ENCODE results near the gene DNAJB11.

DNAJB11 gene

DNA sequence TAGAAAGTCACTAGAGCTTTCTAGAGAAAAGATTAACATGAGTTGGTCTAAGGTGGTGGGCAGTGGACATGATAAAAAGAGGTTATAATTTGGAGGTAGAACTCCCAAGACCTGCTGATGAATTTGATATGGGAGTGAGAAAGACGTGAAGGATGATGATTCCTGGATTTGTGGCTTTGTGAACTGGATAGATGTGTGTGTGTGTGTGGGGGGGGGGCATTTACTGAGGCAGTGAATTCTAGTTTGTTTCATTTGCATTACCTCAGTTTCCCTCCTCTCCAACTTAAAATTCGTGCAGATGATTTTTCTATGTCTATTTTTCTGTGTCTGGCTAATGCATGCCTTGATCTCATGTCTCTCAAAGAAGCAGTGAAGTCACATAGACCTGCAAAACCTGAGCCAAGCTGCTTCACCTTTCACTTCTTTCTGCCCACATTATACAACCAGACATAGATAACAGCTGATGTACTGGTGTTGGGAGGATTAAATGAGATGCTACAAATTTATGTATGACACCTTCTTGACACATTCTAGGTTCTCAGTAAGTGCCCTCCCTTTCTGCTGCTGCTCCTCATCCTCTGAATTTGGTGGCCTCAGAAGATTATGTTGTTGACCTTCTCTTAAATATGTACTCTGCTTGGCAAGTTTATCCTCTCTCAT, 52.3 kb downstream of the DNAJB11 start:
- no peak for ATAC-seq
- TF ChIP-seq CSDC2 (CRISPR knock-in tag; IDR thresholded peaks at IDR 0.05) (no peak), ARNTL (CRISPR knock-in tag; IDR thresholded peaks at IDR 0.05; ENCODE audit: borderline replicate concordance, low read depth) (no peak), BACH2 (CRISPR knock-in tag; IDR thresholded peaks at IDR 0.05; ENCODE audit: borderline replicate concordance) (no peak), RARB (CRISPR knock-in tag; IDR thresholded peaks at IDR 0.05) (no peak), ISL1 (CRISPR knock-in tag; IDR thresholded peaks at IDR 0.05) (no peak), OSR1 (CRISPR knock-in tag; IDR thresholded peaks at IDR 0.05) (no peak), ZNF565 (CRISPR knock-in tag; conservative IDR thresholded peaks at IDR 0.05; ENCODE audit: low read depth) (no peak), PPARA (CRISPR knock-in tag; IDR thresholded peaks at IDR 0.05; ENCODE audit: borderline replicate concordance) (no peak), ZNF70 (CRISPR knock-in tag; IDR thresholded peaks at IDR 0.05) (no peak), PATZ1 (CRISPR knock-in tag; IDR thresholded peaks at IDR 0.05; ENCODE audit: borderline replicate concordance) (no peak), ZFP30 (CRISPR knock-in tag; IDR thresholded peaks at IDR 0.05) (no peak), TSHZ2 (CRISPR knock-in tag; IDR thresholded peaks at IDR 0.05) (no peak), SNAI2 (CRISPR knock-in tag; IDR thresholded peaks at IDR 0.05) (no peak)
- TF ChIP-seq, protein P1, sequence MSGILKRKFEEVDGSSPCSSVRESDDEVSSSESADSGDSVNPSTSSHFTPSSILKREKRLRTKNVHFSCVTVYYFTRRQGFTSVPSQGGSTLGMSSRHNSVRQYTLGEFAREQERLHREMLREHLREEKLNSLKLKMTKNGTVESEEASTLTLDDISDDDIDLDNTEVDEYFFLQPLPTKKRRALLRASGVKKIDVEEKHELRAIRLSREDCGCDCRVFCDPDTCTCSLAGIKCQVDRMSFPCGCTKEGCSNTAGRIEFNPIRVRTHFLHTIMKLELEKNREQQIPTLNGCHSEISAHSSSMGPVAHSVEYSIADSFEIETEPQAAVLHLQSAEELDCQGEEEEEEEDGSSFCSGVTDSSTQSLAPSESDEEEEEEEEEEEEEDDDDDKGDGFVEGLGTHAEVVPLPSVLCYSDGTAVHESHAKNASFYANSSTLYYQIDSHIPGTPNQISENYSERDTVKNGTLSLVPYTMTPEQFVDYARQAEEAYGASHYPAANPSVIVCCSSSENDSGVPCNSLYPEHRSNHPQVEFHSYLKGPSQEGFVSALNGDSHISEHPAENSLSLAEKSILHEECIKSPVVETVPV (CRISPR knock-in tag; IDR thresholded peaks at IDR 0.05), result no peak

GRCh38 chr3:186624598-186624997, 54.1 kb downstream of the DNAJB11 start:
- ATAC-seq, result no peak
- TF ChIP-seq, protein P2, sequence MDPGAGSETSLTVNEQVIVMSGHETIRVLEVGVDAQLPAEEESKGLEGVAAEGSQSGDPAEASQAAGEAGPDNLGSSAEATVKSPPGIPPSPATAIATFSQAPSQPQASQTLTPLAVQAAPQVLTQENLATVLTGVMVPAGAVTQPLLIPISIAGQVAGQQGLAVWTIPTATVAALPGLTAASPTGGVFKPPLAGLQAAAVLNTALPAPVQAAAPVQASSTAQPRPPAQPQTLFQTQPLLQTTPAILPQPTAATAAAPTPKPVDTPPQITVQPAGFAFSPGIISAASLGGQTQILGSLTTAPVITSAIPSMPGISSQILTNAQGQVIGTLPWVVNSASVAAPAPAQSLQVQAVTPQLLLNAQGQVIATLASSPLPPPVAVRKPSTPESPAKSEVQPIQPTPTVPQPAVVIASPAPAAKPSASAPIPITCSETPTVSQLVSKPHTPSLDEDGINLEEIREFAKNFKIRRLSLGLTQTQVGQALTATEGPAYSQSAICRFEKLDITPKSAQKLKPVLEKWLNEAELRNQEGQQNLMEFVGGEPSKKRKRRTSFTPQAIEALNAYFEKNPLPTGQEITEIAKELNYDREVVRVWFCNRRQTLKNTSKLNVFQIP (CRISPR knock-in tag; IDR thresholded peaks at IDR 0.05; ENCODE audit: borderline replicate concordance, low read depth), result no peak
- no peak for TF ChIP-seq TOX (CRISPR knock-in tag; IDR thresholded peaks at IDR 0.05; ENCODE audit: borderline replicate concordance)

DNA sequence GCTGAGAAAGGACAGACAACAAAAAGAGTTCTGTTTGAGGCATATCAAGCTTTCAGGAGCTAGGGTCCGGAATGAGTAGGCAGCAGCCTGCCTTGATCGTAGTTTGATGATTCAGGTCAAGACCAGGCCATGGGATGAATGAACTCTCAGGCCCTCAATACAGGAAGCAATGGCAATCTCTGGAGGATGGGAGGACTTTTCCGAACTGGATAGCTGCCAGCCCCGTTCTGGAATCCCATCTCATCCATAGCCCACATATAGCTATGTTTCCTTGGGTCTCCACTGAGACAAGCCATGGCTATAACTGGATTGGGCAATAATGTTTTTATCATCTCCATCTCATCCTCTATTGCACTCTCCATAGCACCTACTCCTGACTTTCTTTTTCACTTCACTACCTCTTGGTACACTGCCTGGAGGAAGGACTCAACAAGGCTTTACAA, 55.1 kb downstream of the DNAJB11 start:
- TF ChIP-seq CSDC2 (CRISPR knock-in tag; IDR thresholded peaks at IDR 0.05) (no peak), TCF4 (CRISPR knock-in tag; IDR thresholded peaks at IDR 0.05; ENCODE audit: borderline replicate concordance) (no peak), PPARA (CRISPR knock-in tag; IDR thresholded peaks at IDR 0.05; ENCODE audit: borderline replicate concordance) (no peak), ZC3H10 (CRISPR knock-in tag; IDR thresholded peaks at IDR 0.05) (no peak), GLIS3 (CRISPR knock-in tag; IDR thresholded peaks at IDR 0.05) (no peak), ARNTL (CRISPR knock-in tag; IDR thresholded peaks at IDR 0.05; ENCODE audit: borderline replicate concordance, low read depth) (no peak), ZNF70 (CRISPR knock-in tag; IDR thresholded peaks at IDR 0.05) (no peak), ZFP3 (CRISPR knock-in tag; IDR thresholded peaks at IDR 0.05) (no peak), SNAI2 (CRISPR knock-in tag; IDR thresholded peaks at IDR 0.05) (no peak), RARB (CRISPR knock-in tag; IDR thresholded peaks at IDR 0.05) (no peak), ZFP30 (CRISPR knock-in tag; IDR thresholded peaks at IDR 0.05) (no peak), OSR1 (CRISPR knock-in tag; IDR thresholded peaks at IDR 0.05) (no peak), PATZ1 (CRISPR knock-in tag; IDR thresholded peaks at IDR 0.05; ENCODE audit: borderline replicate concordance) (no peak)
- TF ChIP-seq, protein P3, sequence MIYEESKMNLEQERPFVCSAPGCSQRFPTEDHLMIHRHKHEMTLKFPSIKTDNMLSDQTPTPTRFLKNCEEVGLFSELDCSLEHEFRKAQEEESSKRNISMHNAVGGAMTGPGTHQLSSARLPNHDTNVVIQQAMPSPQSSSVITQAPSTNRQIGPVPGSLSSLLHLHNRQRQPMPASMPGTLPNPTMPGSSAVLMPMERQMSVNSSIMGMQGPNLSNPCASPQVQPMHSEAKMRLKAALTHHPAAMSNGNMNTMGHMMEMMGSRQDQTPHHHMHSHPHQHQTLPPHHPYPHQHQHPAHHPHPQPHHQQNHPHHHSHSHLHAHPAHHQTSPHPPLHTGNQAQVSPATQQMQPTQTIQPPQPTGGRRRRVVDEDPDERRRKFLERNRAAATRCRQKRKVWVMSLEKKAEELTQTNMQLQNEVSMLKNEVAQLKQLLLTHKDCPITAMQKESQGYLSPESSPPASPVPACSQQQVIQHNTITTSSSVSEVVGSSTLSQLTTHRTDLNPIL (CRISPR knock-in tag; IDR thresholded peaks at IDR 0.05; ENCODE audit: low read depth), result no peak
- TF ChIP-seq, protein P2 (CRISPR knock-in tag; IDR thresholded peaks at IDR 0.05; ENCODE audit: borderline replicate concordance, low read depth), result no peak
- TF ChIP-seq, protein P1 (CRISPR knock-in tag; IDR thresholded peaks at IDR 0.05), result no peak
- ATAC-seq, result no peak

Data from SK-N-SH treated with all-trans-retinoic acid at 6 μM for 48 hours (cell line).